ENCODE data around the gene MACROD1.

- TF ChIP-seq CTCF (IDR thresholded peaks at IDR 0.05) (no peak), POLR2A (IDR thresholded peaks at IDR 0.05) (no peak)
These were observed 73.7 kb downstream of the MACROD1 start for GRCh38 chr11:64092111-64092760.

Measured in Peyer's patch (tissue), 4 donors.